ENCODE data around the gene SLC2A6.

SLC2A6 gene

DNA sequence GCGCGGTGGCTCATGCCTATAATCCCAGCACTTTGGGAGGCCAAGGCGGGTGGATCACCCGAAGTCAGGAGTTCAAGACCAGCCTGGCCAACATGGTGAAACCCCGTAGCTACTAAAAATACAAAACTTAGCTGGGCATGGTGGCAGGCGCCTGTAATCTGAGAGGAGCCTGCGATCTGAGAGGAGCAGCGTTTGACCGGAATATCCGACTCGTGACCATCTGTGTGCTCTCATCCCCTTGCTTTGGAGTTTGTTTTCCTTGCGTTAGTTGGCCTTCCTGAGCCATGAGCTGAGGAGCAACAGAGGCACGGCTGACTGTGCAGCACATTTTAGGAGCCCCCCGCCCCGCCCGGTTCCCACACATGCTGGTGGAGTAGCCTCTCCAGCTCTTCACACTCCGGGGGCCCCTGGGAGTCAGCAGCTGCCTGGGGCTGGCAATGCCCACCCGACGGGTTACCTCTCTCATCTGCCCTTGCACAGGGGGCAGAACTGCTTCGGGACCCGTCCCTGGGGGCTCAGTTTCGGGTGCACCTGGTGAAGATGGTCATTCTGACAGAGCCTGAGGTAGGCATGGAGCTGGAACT, 53.8 kb downstream of the SLC2A6 start:
- H3K4me3 ChIP-seq (ENCODE audit: insufficient read depth, low read depth, low read length, poor library complexity, severe bottlenecking): no peak overlapping the region
- peaks cover 4% of the 10 kb centered on the region for H3K4me1 ChIP-seq (ENCODE audit: control insufficient read depth, insufficient read depth, low read length, poor library complexity, severe bottlenecking)
- no peak for DNase-seq
- no peaks in the 10 kb centered on the region for H3K36me3 ChIP-seq (ENCODE audit: control insufficient read depth, insufficient read depth, low read length)
- no peaks in the 10 kb centered on the region for H3K9me3 ChIP-seq (ENCODE audit: control insufficient read depth, low read length)
- H3K27me3 ChIP-seq (replicated peaks; ENCODE audit: control insufficient read depth, insufficient read depth, low read length, poor library complexity, severe bottlenecking): peaks cover 4% of the 10 kb centered on the region
- H3K27ac ChIP-seq (ENCODE audit: insufficient read depth, low read length, poor library complexity, severe bottlenecking): no peak overlapping the region

DNA sequence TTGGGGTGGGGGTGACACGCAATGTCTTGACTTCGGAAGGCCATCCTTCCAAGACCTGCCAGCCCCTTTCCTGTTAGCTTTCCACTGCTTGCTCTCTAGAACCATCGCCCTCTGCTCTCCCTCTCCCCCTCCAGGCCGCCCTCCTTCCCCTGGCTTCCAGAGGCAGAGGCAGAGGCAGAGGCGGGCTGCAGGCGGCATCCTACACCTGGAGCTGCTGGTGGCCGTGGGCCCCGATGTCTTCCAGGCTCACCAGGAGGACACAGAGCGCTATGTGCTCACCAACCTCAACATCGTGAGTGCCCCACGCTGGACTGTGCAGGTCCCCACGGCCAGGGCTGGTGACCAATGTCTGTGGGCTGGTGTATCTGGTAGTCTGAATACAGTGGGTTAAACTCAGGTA, 54.7 kb downstream of the SLC2A6 start:
- no peak for DNase-seq
- no peaks in the 10 kb centered on the region for H3K9me3 ChIP-seq (ENCODE audit: control insufficient read depth, low read length)
- no peaks in the 10 kb centered on the region for H3K36me3 ChIP-seq (ENCODE audit: control insufficient read depth, insufficient read depth, low read length)
- peaks cover 4% of the 10 kb centered on the region for H3K27me3 ChIP-seq (replicated peaks; ENCODE audit: control insufficient read depth, insufficient read depth, low read length, poor library complexity, severe bottlenecking)
- no peak overlapping the region for H3K4me3 ChIP-seq (ENCODE audit: insufficient read depth, low read depth, low read length, poor library complexity, severe bottlenecking)
- H3K27ac ChIP-seq (ENCODE audit: insufficient read depth, low read length, poor library complexity, severe bottlenecking): no peak overlapping the region
- peaks cover 4% of the 10 kb centered on the region for H3K4me1 ChIP-seq (ENCODE audit: control insufficient read depth, insufficient read depth, low read length, poor library complexity, severe bottlenecking)

DNA sequence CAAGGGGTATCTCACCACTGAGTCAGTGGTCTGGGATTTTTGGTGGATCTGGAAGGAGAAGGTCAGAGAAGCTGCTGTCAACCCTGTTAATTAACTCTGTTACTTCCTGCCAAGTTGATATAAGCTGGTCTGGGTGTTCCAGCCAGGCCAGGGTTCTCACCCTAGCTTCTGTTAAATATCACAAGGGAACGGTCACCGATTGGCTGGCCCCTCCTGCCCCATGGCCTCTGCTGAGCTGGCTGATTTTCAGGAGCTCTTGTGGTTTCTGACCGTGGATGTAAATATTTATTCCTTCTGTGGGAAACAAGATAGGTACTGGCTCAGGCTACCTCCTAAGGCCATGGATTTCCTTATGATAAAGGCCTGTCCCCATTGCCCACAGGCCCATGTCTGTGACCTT, 55.7 kb downstream of the SLC2A6 start:
- no peaks in the 10 kb centered on the region for H3K36me3 ChIP-seq (ENCODE audit: control insufficient read depth, insufficient read depth, low read length)
- H3K9me3 ChIP-seq (ENCODE audit: control insufficient read depth, low read length): no peaks in the 10 kb centered on the region
- no peak overlapping the region for H3K4me3 ChIP-seq (ENCODE audit: insufficient read depth, low read depth, low read length, poor library complexity, severe bottlenecking)
- no peak overlapping the region for H3K27ac ChIP-seq (ENCODE audit: insufficient read depth, low read length, poor library complexity, severe bottlenecking)
- H3K4me1 ChIP-seq (ENCODE audit: control insufficient read depth, insufficient read depth, low read length, poor library complexity, severe bottlenecking): peaks cover 4% of the 10 kb centered on the region
- H3K27me3 ChIP-seq (replicated peaks; ENCODE audit: control insufficient read depth, insufficient read depth, low read length, poor library complexity, severe bottlenecking): peaks cover 4% of the 10 kb centered on the region
- no peak for DNase-seq

DNA sequence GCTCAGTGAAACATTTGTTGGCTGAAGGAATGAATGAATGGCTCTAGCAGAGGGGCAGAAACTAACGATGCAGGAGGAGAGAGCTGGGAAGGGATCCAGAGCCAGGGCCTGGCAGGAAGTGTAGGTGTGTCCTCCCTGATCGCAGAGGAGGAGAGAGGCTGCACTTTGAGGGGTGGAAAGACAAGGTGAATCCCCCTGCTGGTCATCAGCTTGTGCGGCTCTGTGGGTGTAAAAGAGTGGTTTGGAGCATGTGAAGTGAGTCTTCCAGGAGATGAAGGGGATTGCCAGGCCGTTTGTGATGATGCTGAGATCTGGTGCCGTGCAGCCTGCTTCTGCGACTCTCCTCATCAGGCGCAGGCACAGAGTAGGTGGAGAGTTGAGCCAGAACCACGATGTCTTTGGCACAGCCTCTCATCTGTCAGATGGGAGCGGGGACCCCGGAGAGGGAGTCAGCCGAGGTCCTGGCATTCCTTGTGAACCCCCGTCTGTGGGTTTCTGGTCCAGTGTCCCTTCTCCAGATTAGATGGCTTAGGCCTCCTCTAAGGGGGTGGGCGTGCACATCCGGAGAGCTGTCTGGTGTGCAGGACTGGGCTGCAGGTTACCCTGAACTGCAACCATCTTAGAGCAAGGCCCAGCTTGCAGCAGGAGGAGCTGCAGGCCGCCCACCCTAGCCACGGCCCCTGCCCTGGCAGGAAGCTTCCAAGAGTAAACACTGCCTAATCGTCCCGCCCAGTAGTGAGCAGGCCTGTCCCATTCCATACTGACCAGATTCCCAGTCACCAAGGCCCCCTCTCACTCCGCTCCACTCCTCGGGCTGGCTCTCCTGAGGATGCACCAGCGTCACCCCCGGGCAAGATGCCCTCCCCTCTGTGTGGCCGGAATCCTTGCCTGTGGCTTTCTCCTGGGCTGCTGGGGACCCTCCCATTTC, 57.0 kb downstream of the SLC2A6 start, which contains the start of gene ADAMTS13:
ADAMTS13 (plus strand) TSS at position 753 of the 928 bp plus-strand sequence; CDS start at position 830, 77 bp downstream.
- no peak for DNase-seq

More for the DNA sequence above, 57.0 kb downstream of the SLC2A6 start, which contains the start of gene ADAMTS13:
- H3K4me3 ChIP-seq (ENCODE audit: insufficient read depth, low read depth, low read length, poor library complexity, severe bottlenecking): no peak within 1 kb of the TSS
- no peaks in the 10 kb centered on the region for H3K36me3 ChIP-seq (ENCODE audit: control insufficient read depth, insufficient read depth, low read length)
- H3K27ac ChIP-seq (ENCODE audit: insufficient read depth, low read length, poor library complexity, severe bottlenecking): peak within 1 kb of the TSS; percentile 18
- H3K9me3 ChIP-seq (ENCODE audit: control insufficient read depth, low read length): no peaks in the 10 kb centered on the region
- H3K4me1 ChIP-seq (ENCODE audit: control insufficient read depth, insufficient read depth, low read length, poor library complexity, severe bottlenecking): no peaks in the 10 kb centered on the region
- no peaks in the 10 kb centered on the region for H3K27me3 ChIP-seq (replicated peaks; ENCODE audit: control insufficient read depth, insufficient read depth, low read length, poor library complexity, severe bottlenecking)
